COLO829 (cell line): ENCODE data around the gene UPF3A.
"Not testable (repeated sequence)": the region's sequence is repeated elsewhere in the genome, so short reads cannot be mapped to it uniquely, and the experiment has no call there.

Source experiments
- DNase-seq: peaks from one replicate; pipeline ENCODE4 v3.0.0; 2012; ENCODE audit warnings: low spot score

The UPF3A gene

DNA sequence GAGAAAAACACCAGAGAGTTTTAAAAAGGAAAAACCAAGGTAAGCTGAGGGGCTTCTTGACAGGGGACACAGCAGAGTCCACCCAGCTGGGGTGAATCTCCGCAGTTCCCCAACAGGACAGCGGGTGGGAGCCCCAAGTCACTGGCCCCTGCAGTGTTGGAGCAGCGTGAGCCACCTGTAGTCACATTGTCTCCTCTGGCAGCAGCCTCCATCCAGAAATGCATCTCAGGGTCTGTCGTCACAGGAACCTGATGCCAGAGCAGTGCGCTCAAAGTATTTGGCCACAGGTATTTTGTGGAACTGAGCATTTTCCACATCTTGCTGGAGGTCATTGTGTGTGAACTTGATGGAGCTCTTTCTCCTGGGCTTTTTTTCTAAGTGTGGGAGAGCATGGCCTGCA is 57.6 kb downstream of the UPF3A start:
- DNase-seq = no peak

DNA sequence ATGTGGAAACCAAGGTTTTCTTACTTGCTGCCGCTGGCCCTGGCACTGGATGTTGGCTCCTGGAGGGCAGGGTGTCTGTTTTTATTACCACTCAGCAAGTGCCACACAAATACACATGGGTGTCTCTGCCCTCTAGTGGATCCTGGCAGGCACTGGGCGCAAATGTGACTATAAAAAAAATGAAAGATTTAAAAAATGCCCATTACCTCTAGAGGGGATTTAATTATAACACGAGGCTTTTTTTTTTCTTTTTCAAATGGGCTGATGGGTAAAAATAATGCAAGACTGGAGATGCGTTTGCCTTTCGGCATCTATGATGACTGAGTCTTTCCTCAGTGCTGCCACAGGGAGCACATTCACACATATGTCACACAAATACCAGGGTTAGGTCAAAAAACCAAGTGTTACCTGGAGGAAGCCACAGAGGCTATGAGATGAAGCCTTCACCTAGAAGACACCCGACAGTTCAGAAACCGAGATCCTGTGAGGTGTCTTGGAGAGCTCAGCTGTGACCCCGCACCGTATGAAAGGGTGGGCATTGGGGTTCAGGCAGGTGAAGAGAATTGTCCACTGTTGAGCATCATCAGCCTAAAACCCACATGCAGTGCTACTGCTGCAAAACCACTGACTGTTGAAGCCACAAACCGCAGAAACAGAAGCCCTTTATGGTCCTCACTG is 58.6 kb downstream of the UPF3A start:
- peak; percentile 44 for DNase-seq

DNA sequence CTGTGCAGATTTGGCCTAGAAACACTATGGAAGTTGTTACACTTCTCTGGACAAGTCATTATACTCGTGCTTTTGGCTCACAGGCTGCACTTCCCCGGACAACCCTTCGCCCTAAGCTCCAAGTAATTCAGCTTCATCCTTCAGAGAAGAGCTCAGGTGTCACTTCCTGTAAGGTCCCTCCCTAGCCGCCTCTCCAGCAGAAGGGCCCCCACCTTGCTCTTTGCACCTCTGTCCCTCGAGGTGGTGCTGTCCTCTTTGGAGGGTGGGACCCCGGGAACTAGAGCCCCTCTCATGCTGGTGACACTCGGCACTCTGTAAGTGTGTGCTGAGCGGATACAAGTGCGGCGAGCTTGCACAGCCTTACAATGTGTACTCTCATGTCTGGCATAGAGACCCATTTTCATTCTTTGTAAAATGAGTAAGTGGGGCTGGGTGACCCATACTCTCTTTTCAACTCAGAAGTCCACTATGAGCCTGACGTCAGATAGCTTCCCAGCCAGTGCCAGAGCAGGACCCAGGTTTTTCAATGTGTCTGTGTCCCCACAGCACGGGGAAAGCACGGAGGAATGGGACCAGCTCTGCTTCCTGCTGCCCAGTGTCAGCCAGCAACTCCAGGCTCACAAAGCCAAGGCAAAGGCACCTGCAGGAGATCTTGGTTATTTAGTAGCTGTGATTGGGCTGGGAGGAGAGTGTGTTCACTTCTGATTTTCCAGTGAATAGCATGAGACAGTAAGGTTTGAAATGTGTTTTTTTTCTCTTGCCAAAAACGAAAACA is 59.8 kb downstream of the UPF3A start:
- DNase-seq = no peak

DNA sequence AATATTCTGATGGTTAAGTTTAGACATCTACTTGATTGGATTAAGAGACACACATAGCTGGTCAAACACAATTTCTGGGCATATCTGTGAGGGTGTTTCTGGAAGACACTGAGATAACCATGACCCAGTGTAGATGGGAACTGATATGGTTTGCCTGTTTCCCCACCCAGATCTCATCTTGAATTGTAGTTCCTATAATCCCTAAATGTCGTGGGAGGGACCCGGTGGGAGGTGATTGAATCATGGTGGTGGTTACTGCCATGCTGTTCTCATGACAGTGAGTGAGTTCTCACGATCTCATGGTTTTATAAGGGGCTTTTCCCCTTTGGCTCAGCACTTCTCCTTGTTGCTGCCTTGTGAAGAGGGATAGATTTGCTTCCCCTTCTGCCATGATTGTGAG is 65.9 kb downstream of the UPF3A start:
- not testable (repeated sequence) for DNase-seq

DNA sequence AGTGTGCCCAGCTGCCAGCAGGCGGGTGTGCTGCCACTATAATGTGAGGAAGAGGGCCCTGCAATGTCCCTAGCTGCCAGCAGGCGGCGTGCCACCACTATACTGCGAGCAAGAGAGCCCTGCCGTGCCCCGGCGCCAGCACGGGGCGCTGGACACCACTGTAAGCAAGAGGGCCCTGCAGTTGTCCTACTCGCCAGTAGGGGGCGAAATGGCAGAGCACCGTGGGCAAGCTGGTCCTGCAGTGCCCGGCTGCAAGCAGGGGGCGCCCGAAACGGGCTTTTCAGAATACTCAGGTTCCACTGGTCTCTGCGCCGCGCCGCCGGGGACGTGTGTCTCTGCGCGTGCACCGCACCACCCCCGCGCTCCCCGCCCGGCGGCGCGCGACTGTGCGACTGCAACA is 71.4 kb downstream of the UPF3A start:
- DNase-seq = not testable (repeated sequence)

DNA sequence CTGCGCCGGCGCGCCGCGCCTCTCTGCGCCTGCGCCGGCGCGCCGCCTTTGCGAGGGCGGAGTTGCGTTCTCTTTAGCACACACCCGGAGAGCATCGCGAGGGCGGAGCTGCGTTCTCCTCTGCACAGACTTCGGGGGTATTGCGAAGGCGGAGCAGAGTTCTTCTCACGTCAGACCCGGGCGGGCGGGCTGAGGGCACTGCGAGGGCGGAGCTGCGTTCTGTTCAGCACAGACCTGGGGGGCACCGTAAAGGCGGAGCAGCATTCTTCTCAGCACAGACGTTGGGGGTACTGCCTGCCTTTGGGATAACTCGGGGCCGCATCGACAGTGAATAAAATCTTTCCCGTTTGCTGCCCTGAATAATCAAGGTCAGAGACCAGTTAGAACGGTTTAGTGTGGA is 72.0 kb downstream of the UPF3A start:
- not testable (repeated sequence) for DNase-seq
